GM20000 (cell line): ENCODE measurements around the gene KAZN.

ENCODE experiments used
- DNase-seq: peaks from one replicate; pipeline ENCODE4 v3.0.0; 2012; ENCODE audit warnings: low spot score
- CTCF ChIP-seq: IDR thresholded peaks from 2 replicates; pipeline ENCODE4 v1.5.1; 2012; ENCODE audit warnings: mild to moderate bottlenecking, control low read depth; ENCODE audit errors: extremely low read depth, missing control alignments

The KAZN gene

DNA sequence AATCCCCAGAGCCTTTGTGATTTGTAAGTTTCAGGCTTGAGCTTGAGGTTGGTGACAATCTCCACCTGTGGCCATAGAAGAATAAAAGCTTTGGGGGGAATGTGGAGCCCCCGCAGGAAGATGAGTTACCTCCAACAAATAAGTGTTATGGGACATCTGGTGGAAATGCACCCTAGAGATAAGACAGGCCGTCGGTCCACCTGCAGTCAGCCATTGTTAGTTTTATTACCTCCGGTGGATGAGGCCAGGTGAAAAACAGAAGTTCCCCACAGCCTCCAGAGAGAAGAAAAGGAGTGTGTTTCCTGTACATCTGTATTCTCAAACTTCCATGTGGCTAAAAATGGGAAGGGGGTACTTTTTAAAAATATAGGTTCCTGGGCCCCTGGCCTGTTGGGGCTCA is 137.4 kb downstream of the KAZN start:
- DNase-seq = no peak
- TF ChIP-seq CTCF = no peak

- no peak for DNase-seq
- TF ChIP-seq CTCF = no peak
These were observed 139.1 kb downstream of the KAZN start for GRCh38 chr1:14737561-14738094.

- DNase-seq = no peak
- TF ChIP-seq CTCF = no peak
These were observed 139.8 kb downstream of the KAZN start for GRCh38 chr1:14738235-14738634.

DNA sequence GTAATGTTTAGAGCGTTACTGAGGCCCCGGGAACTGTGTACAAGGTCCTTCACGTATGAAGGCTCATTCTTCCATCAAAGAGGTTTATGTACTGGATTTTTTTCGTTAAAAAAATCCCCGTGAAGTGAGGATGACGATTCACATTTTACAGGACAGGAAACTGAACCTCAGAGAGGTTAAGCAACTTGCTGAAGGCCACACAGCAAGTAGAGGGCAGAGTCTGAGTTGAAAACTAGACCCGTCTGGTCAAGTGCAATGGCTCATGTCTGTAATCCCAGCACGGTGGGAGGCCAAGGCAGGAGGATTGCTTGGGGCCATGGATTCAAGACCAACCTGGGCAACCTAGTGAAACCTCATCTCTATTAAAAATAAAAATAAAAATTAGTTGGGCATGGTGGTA is 140.2 kb downstream of the KAZN start:
- no peak for TF ChIP-seq CTCF
- no peak for DNase-seq

DNA sequence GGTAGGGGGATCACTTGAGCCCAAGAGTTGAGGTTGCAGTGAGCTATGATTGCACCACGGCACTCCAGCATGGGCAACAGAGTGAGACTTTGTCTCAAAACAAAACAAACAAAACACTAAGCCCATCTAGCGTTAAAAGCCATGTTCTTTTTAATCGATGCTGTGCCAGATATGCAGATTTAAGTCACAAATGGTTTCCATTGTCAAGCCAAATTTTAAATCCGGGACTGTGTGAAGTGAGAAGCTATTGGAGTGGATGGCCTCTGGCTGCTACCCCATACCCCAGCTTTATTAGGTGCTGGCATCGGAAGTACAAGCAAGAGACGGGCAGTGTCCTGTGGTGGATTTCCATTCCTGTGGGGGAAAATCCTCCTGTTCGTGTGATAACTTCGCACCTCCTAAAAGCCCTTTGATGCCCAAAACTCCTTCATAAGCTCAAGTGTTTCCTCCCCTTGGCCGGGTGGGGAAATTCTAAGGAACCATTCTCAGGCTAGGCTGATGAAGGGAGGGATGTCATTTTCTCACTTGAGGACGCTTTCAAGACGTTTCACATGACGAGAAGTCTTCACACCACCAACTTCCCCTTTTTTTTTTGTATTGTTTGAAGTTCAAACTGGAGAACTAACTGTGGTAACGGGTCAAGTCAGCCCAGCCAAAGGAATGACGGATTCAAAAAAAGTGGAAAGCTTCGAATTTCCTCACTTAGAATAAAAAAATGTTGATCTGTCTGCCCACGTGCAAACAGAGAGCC is 140.8 kb downstream of the KAZN start:
- peak; percentile 37 for DNase-seq
- TF ChIP-seq CTCF = no peak

DNA sequence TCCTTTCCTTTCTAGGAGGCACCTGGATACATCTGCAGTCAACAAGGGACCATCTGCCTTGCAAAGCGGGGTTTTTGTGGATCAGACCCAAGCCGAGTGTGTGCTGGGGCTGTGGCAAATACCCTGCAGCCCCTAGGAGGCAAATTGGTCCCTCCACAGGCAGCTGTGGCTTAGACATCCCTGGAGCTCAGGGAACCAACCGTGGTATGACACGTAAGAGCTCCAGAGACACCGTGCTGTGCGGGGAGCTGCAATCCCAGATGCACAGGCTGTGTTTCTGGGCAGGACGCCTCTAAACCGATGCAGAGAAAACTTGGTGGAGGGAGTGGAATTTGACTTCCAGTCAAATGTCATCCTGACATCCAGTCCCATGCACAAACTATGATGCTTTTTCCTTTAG is 141.5 kb downstream of the KAZN start:
- no peak for DNase-seq
- no peak for TF ChIP-seq CTCF

- TF ChIP-seq CTCF = no peak
- no peak for DNase-seq
These were observed 142.6 kb downstream of the KAZN start for GRCh38 chr1:14741082-14741481.
